Panc1 (cell line): Measurements from ENCODE around the gene AP5Z1. TPM values are rescaled to one million over a fixed set of nuclear protein-coding genes. Genes with fewer than 3 reads are reported as not detected.

Experiments
- ATAC-seq: fragments of 200-7000 bp; cut with Tn5 transposase; 2 replicates; pipeline ENCODE4 v1.9.1; 2020; ENCODE audit warnings: mild to moderate bottlenecking, moderate library complexity
- BruUV-seq: library from RNA; stranded (reverse); fragments of 400-500 nt; replicated peaks from 2 replicates; lab custom pipeline; 2021; lab: Mats Ljungman, UMichigan
- CTCF ChIA-PET: fragments of 300-600 bp; sonication (Branson Sonifier 250); formaldehyde crosslinking; loops from one replicate; lab custom pipeline; 2022; ENCODE audit warnings: antibody characterized with exemption; lab: Charles Lee
- POLR2A ChIA-PET: fragments of 300-600 bp; sonication (Branson Sonifier 250); formaldehyde crosslinking; loops from one replicate; lab custom pipeline; 2022; ENCODE audit warnings: antibody characterized with exemption; lab: Charles Lee
- DNase-seq: peaks from one replicate; pipeline ENCODE4 v3.0.0-alpha.2; 2010; ENCODE audit warnings: low read depth, low spot score
- H3K27ac ChIP-seq: 2 replicates; pipeline ENCODE4 v1.5.1; 2011; ENCODE audit warnings: mild to moderate bottlenecking, low read length, inconsistent platforms
- H3K27me3 ChIP-seq: fragments of 200-500 bp; sonication (Bioruptor generic); 2 replicates; pipeline ENCODE4 v1.6.0; 2014; ENCODE audit warnings: low read length, inconsistent platforms; ENCODE audit not compliant: control insufficient read depth, insufficient read depth
- H3K36me3 ChIP-seq: fragments of 200-500 bp; sonication (Bioruptor generic); 2 replicates; pipeline ENCODE4 v1.5.1; 2014; ENCODE audit warnings: inconsistent platforms, mild to moderate bottlenecking, low read length, moderate library complexity; ENCODE audit not compliant: control insufficient read depth, insufficient read depth
- H3K4me1 ChIP-seq: 2 replicates; pipeline ENCODE4 v1.5.1; 2011; ENCODE audit warnings: inconsistent platforms, mild to moderate bottlenecking, low read length, moderate library complexity; ENCODE audit not compliant: control insufficient read depth, insufficient read depth
- H3K4me3 ChIP-seq, 2 experiments: 2 replicates each; pipeline ENCODE4 v1.5.1; 2011 to 2012; ENCODE audit warnings: low read depth in 2 of 2, low read length in 2 of 2, mild to moderate bottlenecking in 2 of 2, inconsistent platforms in 1 of 2, moderate library complexity in 1 of 2
- H3K9me3 ChIP-seq: fragments of 200-500 bp; sonication (Bioruptor generic); 2 replicates; pipeline ENCODE4 v1.5.1; 2014; ENCODE audit warnings: low read depth, mild to moderate bottlenecking, inconsistent platforms, low read length, moderate library complexity; ENCODE audit not compliant: control insufficient read depth, insufficient read depth
- CTCF ChIP-seq: fragments of 450-650 bp; IDR thresholded peaks from 2 replicates; pipeline ENCODE4 v1.5.1; 2017; ENCODE audit warnings: mild to moderate bottlenecking
- POLR2AphosphoS5 ChIP-seq: IDR thresholded peaks from 2 replicates; pipeline ENCODE4 v1.6.1; 2012; ENCODE audit warnings: mild to moderate bottlenecking, low read depth, low read length, moderate library complexity
- REST ChIP-seq, 2 experiments: IDR thresholded peaks; 2 replicates each; pipeline ENCODE4 v1.6.1; 2011 to 2012; ENCODE audit warnings: low read depth in 2 of 2, control low read depth in 1 of 2, low read length in 1 of 2, mild to moderate bottlenecking in 1 of 2, moderate library complexity in 1 of 2; ENCODE audit not compliant: insufficient read depth in 1 of 2
- SIN3A ChIP-seq: IDR thresholded peaks from 2 replicates; pipeline ENCODE4 v1.6.1; 2012; ENCODE audit warnings: low read depth, mild to moderate bottlenecking, low read length, moderate library complexity, borderline replicate concordance; ENCODE audit not compliant: insufficient read depth
- TCF7L2 ChIP-seq: IDR thresholded peaks from 2 replicates; pipeline ENCODE4 v1.6.1; 2011; ENCODE audit warnings: mild to moderate bottlenecking, low read depth, low read length, inconsistent platforms
- in situ Hi-C: cut with HindIII; loops from 2 replicates; pipeline ENCODE4 v1.10.0; 2016; ENCODE audit warnings: low sequenced_read_pairs, low pct_unique_long_range_greater_than_20kb
- intact Hi-C: fragments of 100-400 bp; cut with micrococcal nuclease; formaldehyde crosslinking; loops from one replicate; pipeline ENCODE4 v1.10.0; 2022; ENCODE audit not compliant: unreplicated experiment
- total RNA-seq: library from RNA; stranded (reverse); gene quantifications from one replicate; pipeline ENCODE4 v1.2.1, GENCODE V29; 2021; ENCODE audit not compliant: unreplicated experiment

AP5Z1 gene
- total RNA-seq, 1 experiment from 2014 or later, result 100.0 TPM

- CTCF ChIA-PET, result interaction anchor here (0.6 kb wide), 1 partner anchor 282 kb away, joined by 3 read pairs; no protein-coding TSS in a partner anchor
Measured at GRCh38 chr7:4800926-4801838, 25.8 kb downstream of the AP5Z1 start.

More at GRCh38 chr7:4800926-4801838, 25.8 kb downstream of the AP5Z1 start:
- BruUV-seq, result no TSS peak
- Histone ChIP-seq H3K4me1 (peaks cover 26% of the 10 kb centered on the region), H3K36me3 (no peaks in the 10 kb centered on the region), H3K27ac (no peak overlapping the region), H3K27me3 (no peaks in the 10 kb centered on the region), H3K4me3 (no peak overlapping the region), H3K9me3 (no peaks in the 10 kb centered on the region)
- intact Hi-C loops, result no loop called here
- no peak for TF ChIP-seq TCF7L2
- TF ChIP-seq SIN3A, result no peak
- TF ChIP-seq REST (IDR thresholded peaks at IDR 0.05; ENCODE audit: insufficient read depth in 1 of 2, low read depth in 2 of 2, low read length in 1 of 2), result no peak
- no peak for TF ChIP-seq POLR2AphosphoS5
- TF ChIP-seq CTCF, result no peak
- no peak for DNase-seq
- ATAC-seq, result peak; percentile 40
- POLR2A ChIA-PET, result interaction anchor here (0.6 kb wide), 1 partner anchor 293 kb away, joined by 3 read pairs; no protein-coding TSS in a partner anchor
- in situ Hi-C loops, result no loop called here
